Measurements from ENCODE around the gene STAT5B.

DNA sequence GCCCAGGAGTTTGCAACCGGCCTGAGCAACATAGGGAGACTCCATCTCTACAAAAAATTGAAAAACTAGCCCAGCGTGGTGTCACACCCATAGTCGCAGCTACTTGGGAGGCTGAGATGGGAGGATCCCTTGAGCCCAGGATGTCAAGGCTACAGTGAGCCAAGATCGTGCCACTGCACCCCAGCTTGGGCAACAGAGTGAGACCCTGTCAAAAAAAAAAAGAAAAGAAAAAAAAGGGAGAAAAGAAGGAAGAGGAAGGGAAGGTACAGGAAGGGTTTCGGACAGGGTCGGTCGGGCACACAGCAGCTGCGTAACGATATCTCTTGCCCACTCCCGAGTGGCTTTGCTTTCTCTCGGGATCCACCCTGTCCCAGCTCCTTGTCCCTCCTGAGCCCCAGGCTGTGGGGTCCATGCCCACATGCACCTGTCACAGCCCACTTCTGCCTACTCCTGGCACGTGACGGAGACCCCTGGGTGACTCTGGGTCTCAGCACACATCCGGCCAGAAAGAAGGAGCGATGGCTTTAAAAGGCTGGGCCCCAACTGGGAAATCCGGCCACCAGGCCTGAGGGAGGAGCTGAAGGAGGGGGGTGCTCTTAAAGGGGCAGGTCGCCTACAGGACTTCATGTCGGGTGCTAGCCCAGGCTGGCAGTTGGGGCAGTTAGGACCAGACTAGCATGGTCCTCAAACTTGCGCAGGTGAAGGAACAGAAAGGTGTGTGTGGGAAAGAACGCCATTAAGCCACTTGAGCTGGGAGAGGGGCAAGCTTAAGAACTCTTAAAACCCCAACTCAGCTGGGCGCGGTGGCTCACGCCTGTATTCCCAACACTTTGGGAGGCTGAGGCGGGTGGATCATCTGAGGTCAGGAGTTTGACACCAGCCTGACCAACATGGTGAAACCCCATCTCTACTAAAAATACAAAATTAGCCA, 82.0 kb downstream of the STAT5B start, which contains the start of gene GHDC:
- TF ChIP-seq, protein P1, sequence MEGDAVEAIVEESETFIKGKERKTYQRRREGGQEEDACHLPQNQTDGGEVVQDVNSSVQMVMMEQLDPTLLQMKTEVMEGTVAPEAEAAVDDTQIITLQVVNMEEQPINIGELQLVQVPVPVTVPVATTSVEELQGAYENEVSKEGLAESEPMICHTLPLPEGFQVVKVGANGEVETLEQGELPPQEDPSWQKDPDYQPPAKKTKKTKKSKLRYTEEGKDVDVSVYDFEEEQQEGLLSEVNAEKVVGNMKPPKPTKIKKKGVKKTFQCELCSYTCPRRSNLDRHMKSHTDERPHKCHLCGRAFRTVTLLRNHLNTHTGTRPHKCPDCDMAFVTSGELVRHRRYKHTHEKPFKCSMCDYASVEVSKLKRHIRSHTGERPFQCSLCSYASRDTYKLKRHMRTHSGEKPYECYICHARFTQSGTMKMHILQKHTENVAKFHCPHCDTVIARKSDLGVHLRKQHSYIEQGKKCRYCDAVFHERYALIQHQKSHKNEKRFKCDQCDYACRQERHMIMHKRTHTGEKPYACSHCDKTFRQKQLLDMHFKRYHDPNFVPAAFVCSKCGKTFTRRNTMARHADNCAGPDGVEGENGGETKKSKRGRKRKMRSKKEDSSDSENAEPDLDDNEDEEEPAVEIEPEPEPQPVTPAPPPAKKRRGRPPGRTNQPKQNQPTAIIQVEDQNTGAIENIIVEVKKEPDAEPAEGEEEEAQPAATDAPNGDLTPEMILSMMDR (IDR thresholded peaks at IDR 0.05; ENCODE audit: insufficient read depth, low read length, poor library complexity, severe bottlenecking), result no peak
- no peak for TF ChIP-seq EZH2phosphoT487 (conservative IDR thresholded peaks at IDR 0.05; ENCODE audit: low read length)
